GM19043 (cell line): ENCODE measurements around the gene ARMCX1.
"Not testable (repeated sequence)": the region's sequence is repeated elsewhere in the genome, so short reads cannot be mapped to it uniquely, and the experiment has no call there.

Source experiments
- ATAC-seq: cut with Tn5 transposase; IDR thresholded peaks from one replicate; pipeline ENCODE4 v1.9.1; 2021; ENCODE audit warnings: low read depth; ENCODE audit not compliant: unreplicated experiment

Gene ARMCX1

GRCh38 chrX:101550362-101550750 lies at the start of gene ARMCX1:
ARMCX1 (plus strand) TSS chrX:101550547; CDS start chrX:101552931, 2,384 bp downstream.
- no peak for ATAC-seq

GRCh38 chrX:101502929-101503328 lies 47.4 kb upstream of the ARMCX1 start:
- not testable (repeated sequence) for ATAC-seq

- no peak for ATAC-seq
These were observed 43.0 kb upstream of the ARMCX1 start for GRCh38 chrX:101507372-101507771.

GRCh38 chrX:101507986-101508385 lies 42.4 kb upstream of the ARMCX1 start:
- no peak for ATAC-seq

- ATAC-seq = no peak
These were observed 19.4 kb upstream of the ARMCX1 start for GRCh38 chrX:101530944-101531343.

GRCh38 chrX:101539116-101539515 lies 11.2 kb upstream of the ARMCX1 start:
- ATAC-seq = no peak

GRCh38 chrX:101550751-101551379 lies 518 bp downstream of the ARMCX1 start:
- ATAC-seq = no peak

GRCh38 chrX:101551380-101551767 lies 1.0 kb downstream of the ARMCX1 start:
- no peak for ATAC-seq

GRCh38 chrX:101552714-101553113 lies 2.4 kb downstream of the ARMCX1 start:
- ATAC-seq = no peak

GRCh38 chrX:101564651-101565050 lies 14.3 kb downstream of the ARMCX1 start:
- no peak for ATAC-seq

GRCh38 chrX:101595739-101596419 lies 45.5 kb downstream of the ARMCX1 start:
- ATAC-seq = peak; percentile 99

- not testable (repeated sequence) for ATAC-seq
These were observed 49.2 kb downstream of the ARMCX1 start for GRCh38 chrX:101599592-101599991.

GRCh38 chrX:101602077-101602476 lies 51.7 kb downstream of the ARMCX1 start:
- ATAC-seq = no peak
